ENCODE data around the gene TMA16. TPM values are rescaled to one million over a fixed set of nuclear protein-coding genes. Genes with fewer than 3 reads are reported as not detected.

Gene TMA16
- total and polyA plus RNA-seq, 2 of the 13 experiments (the other 11 are each of a cell fraction or from before 2014, with no cell fraction given): 8.1 to 52.5 TPM

DNA sequence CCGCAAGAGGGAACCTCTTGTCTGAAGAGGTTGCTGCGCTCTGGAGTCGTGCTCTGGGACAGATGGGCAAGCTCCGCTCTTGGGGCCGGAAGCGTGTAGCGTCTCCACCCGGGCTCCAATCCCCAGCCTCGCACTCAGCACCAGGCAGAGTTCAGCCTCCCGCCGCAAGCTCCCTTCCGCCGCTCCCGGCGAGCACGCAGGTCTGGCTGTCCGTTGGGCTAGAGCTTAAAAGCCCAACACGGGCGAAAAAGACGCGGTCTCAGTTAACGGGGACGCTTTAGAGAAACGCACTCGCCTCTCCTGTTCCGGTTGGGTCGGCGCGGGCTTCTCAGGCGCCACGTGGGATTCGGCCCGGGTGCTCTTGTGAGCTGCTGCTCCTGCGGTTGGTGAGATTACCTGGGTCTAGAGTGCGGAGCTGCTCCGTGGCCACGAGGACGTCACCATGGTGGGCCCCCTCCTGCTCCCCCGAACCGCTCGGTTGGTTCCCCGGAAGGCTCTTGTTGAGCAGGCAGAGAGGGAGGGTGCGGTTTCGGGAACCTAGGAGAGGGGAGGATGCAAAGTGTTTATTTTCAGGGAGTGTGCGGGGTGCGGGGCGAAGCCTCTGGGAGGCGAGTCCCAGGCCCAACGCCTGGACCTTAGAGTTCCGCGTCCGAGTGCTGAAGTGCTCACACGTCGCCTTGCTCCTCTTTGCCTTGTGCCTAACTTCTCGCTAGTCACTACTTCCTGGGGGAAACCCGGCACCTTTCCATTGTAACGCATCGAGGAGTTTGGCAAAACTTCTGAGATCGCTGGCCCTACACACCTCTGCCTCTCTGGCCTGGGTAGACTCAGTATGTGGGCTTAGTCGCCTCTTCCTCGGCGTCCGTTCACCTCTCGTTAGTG is at the start of gene TMA16 (continued):
- TF ChIP-seq, protein P1, sequence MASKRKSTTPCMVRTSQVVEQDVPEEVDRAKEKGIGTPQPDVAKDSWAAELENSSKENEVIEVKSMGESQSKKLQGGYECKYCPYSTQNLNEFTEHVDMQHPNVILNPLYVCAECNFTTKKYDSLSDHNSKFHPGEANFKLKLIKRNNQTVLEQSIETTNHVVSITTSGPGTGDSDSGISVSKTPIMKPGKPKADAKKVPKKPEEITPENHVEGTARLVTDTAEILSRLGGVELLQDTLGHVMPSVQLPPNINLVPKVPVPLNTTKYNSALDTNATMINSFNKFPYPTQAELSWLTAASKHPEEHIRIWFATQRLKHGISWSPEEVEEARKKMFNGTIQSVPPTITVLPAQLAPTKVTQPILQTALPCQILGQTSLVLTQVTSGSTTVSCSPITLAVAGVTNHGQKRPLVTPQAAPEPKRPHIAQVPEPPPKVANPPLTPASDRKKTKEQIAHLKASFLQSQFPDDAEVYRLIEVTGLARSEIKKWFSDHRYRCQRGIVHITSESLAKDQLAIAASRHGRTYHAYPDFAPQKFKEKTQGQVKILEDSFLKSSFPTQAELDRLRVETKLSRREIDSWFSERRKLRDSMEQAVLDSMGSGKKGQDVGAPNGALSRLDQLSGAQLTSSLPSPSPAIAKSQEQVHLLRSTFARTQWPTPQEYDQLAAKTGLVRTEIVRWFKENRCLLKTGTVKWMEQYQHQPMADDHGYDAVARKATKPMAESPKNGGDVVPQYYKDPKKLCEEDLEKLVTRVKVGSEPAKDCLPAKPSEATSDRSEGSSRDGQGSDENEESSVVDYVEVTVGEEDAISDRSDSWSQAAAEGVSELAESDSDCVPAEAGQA (IDR thresholded peaks at IDR 0.05; ENCODE audit: low read depth): peak; percentile 68; the same call in 1 of the 2 replicates
- TF ChIP-seq, protein P1 (CRISPR knock-in tag; IDR thresholded peaks at IDR 0.05; ENCODE audit: borderline replicate concordance): 0 out of 2 replicates have a peak, but pooled peaks have one; percentile 38
- TF ChIP-seq SOX13 (IDR thresholded peaks at IDR 0.05): no peak
- TF ChIP-seq SOX13 (CRISPR knock-in tag; conservative IDR thresholded peaks at IDR 0.05 in 1 of 2, IDR thresholded peaks at IDR 0.05 in 1 of 2): peak in 1 of 2 experiments; percentile 69; a peak in 2 of 4 replicates
- peak; percentile 22; the same call in 1 of the 2 replicates for TF ChIP-seq ELF4 (CRISPR knock-in tag; IDR thresholded peaks at IDR 0.05; ENCODE audit: borderline replicate concordance)
- TF ChIP-seq, protein P2, sequence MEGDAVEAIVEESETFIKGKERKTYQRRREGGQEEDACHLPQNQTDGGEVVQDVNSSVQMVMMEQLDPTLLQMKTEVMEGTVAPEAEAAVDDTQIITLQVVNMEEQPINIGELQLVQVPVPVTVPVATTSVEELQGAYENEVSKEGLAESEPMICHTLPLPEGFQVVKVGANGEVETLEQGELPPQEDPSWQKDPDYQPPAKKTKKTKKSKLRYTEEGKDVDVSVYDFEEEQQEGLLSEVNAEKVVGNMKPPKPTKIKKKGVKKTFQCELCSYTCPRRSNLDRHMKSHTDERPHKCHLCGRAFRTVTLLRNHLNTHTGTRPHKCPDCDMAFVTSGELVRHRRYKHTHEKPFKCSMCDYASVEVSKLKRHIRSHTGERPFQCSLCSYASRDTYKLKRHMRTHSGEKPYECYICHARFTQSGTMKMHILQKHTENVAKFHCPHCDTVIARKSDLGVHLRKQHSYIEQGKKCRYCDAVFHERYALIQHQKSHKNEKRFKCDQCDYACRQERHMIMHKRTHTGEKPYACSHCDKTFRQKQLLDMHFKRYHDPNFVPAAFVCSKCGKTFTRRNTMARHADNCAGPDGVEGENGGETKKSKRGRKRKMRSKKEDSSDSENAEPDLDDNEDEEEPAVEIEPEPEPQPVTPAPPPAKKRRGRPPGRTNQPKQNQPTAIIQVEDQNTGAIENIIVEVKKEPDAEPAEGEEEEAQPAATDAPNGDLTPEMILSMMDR (CRISPR knock-in tag; IDR thresholded peaks at IDR 0.05): peak; percentile 35
- TF ChIP-seq, protein P3, sequence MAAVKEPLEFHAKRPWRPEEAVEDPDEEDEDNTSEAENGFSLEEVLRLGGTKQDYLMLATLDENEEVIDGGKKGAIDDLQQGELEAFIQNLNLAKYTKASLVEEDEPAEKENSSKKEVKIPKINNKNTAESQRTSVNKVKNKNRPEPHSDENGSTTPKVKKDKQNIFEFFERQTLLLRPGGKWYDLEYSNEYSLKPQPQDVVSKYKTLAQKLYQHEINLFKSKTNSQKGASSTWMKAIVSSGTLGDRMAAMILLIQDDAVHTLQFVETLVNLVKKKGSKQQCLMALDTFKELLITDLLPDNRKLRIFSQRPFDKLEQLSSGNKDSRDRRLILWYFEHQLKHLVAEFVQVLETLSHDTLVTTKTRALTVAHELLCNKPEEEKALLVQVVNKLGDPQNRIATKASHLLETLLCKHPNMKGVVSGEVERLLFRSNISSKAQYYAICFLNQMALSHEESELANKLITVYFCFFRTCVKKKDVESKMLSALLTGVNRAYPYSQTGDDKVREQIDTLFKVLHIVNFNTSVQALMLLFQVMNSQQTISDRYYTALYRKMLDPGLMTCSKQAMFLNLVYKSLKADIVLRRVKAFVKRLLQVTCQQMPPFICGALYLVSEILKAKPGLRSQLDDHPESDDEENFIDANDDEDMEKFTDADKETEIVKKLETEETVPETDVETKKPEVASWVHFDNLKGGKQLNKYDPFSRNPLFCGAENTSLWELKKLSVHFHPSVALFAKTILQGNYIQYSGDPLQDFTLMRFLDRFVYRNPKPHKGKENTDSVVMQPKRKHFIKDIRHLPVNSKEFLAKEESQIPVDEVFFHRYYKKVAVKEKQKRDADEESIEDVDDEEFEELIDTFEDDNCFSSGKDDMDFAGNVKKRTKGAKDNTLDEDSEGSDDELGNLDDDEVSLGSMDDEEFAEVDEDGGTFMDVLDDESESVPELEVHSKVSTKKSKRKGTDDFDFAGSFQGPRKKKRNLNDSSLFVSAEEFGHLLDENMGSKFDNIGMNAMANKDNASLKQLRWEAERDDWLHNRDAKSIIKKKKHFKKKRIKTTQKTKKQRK (IDR thresholded peaks at IDR 0.05; ENCODE audit: low read length): no peak
- TF ChIP-seq POGZ (CRISPR knock-in tag; IDR thresholded peaks at IDR 0.05): peak; percentile 99
- TF ChIP-seq, protein P4, sequence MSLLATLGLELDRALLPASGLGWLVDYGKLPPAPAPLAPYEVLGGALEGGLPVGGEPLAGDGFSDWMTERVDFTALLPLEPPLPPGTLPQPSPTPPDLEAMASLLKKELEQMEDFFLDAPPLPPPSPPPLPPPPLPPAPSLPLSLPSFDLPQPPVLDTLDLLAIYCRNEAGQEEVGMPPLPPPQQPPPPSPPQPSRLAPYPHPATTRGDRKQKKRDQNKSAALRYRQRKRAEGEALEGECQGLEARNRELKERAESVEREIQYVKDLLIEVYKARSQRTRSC (CRISPR knock-in tag; IDR thresholded peaks at IDR 0.05; ENCODE audit: low read depth): no peak
- TF ChIP-seq ZNF780A (CRISPR knock-in tag; IDR thresholded peaks at IDR 0.05): peak; percentile 86; the same call in 1 of the 2 replicates
- TF ChIP-seq MLLT10 (CRISPR knock-in tag; IDR thresholded peaks at IDR 0.05): no peak
- TF ChIP-seq ZFP36 (IDR thresholded peaks at IDR 0.05; ENCODE audit: borderline replicate concordance, low read depth, low read length, partially characterized antibody): no peak
- TF ChIP-seq, protein P5, sequence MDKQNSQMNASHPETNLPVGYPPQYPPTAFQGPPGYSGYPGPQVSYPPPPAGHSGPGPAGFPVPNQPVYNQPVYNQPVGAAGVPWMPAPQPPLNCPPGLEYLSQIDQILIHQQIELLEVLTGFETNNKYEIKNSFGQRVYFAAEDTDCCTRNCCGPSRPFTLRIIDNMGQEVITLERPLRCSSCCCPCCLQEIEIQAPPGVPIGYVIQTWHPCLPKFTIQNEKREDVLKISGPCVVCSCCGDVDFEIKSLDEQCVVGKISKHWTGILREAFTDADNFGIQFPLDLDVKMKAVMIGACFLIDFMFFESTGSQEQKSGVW (CRISPR knock-in tag; IDR thresholded peaks at IDR 0.05; ENCODE audit: borderline replicate concordance): no peak; the same call in 1 of the 2 replicates
- TF ChIP-seq STAG1 (CRISPR knock-in tag; IDR thresholded peaks at IDR 0.05): no peak
- no peak for TF ChIP-seq ZNF790 (CRISPR knock-in tag; IDR thresholded peaks at IDR 0.05; ENCODE audit: borderline replicate concordance)

Measured in HepG2 (cell line).